ENCODE data around the gene GCG.

GRCh38 chr2:162174746-162175145 is 22.7 kb upstream of the GCG start:
- TF ChIP-seq CTCF (IDR thresholded peaks at IDR 0.05 in 2 of 3, conservative IDR thresholded peaks at IDR 0.05 in 1 of 3; ENCODE audit: borderline replicate concordance in 1 of 3, insufficient read depth in 1 of 3, low read depth in 2 of 3, low read length in 2 of 3) = no peak
- no peak for TF ChIP-seq REST (IDR thresholded peaks at IDR 0.05; ENCODE audit: low read depth)
- TF ChIP-seq TCF7L2 (IDR thresholded peaks at IDR 0.05; ENCODE audit: borderline replicate concordance, extremely low read depth, insufficient read depth, insufficient read length) = no peak
- TF ChIP-seq SP1 (IDR thresholded peaks at IDR 0.05; ENCODE audit: low read depth) = no peak
- no peak for TF ChIP-seq POLR2AphosphoS5 (IDR thresholded peaks at IDR 0.05; ENCODE audit: low read depth, low read length)

Measured in HCT116 (cell line).